Neural cell (in vitro differentiated cells): ENCODE measurements around the gene DUSP22. TPM values are rescaled to one million over a fixed set of nuclear protein-coding genes. Genes with fewer than 3 reads are reported as not detected.

Experiments used
- H2AFZ ChIP-seq: fragments of 200-600, 300-800 bp; sonication (generic), shearing (Covaris generic); 2 replicates; pipeline ENCODE4 v1.6.0; 2014; ENCODE audit warnings: low read depth, mild to moderate bottlenecking, antibody characterized with exemption, low read length, moderate library complexity
- H3F3A ChIP-seq: fragments of 200-600 bp; shearing (Covaris generic); 2 replicates; pipeline ENCODE4 v1.6.1; 2016; ENCODE audit warnings: mild to moderate bottlenecking, moderate library complexity, mixed read lengths, antibody characterized with exemption, low read length; ENCODE audit not compliant: insufficient read depth, poor library complexity, severe bottlenecking
- H3K27ac ChIP-seq: fragments of 200-600, 300-800 bp; sonication (generic), shearing (Covaris generic); 2 replicates; pipeline ENCODE4 v1.5.1; 2014; ENCODE audit warnings: mild to moderate bottlenecking, low read length, moderate library complexity
- H3K27me3 ChIP-seq: fragments of 300-800, 200-600 bp; sonication (generic), shearing (Covaris generic); 2 replicates; pipeline ENCODE4 v1.6.0; 2014; ENCODE audit warnings: mild to moderate bottlenecking, low read depth, low read length, moderate library complexity; ENCODE audit not compliant: insufficient read depth
- H3K36me3 ChIP-seq: fragments of 300-800, 200-600 bp; sonication (generic), shearing (Covaris generic); 2 replicates; pipeline ENCODE4 v1.5.1; 2014; ENCODE audit warnings: mild to moderate bottlenecking, antibody characterized with exemption, low read length, moderate library complexity; ENCODE audit not compliant: insufficient read depth
- H3K4me2 ChIP-seq: fragments of 300-800, 200-600 bp; sonication (generic), shearing (Covaris generic); 2 replicates; pipeline ENCODE4 v1.6.0; 2014; ENCODE audit warnings: mild to moderate bottlenecking, low read length
- H3K4me3 ChIP-seq: fragments of 300-800, 200-600 bp; sonication (generic), shearing (Covaris generic); 2 replicates; pipeline ENCODE4 v1.5.1; 2014; ENCODE audit warnings: mild to moderate bottlenecking, low read length, moderate library complexity
- H3K79me2 ChIP-seq: fragments of 200-600 bp; shearing (Covaris generic); replicated peaks from 2 replicates; pipeline ENCODE4 v1.6.0; 2014; ENCODE audit warnings: mild to moderate bottlenecking, low read length, moderate library complexity; ENCODE audit not compliant: insufficient read depth
- H3K9ac ChIP-seq: fragments of 300-800, 200-600 bp; sonication (generic), shearing (Covaris generic); 2 replicates; pipeline ENCODE4 v1.6.1; 2016; ENCODE audit warnings: mild to moderate bottlenecking, low read length, mixed read lengths
- H3K9me2 ChIP-seq: fragments of 200-600 bp; shearing (Covaris generic); 2 replicates; pipeline ENCODE4 v1.6.1; 2016; ENCODE audit warnings: mild to moderate bottlenecking, low read length, mixed read lengths; ENCODE audit not compliant: insufficient read depth
- H3K9me3 ChIP-seq: fragments of 200-600, 300-800 bp; sonication (generic), shearing (Covaris generic); 2 replicates; pipeline ENCODE4 v1.6.1; 2016; ENCODE audit warnings: mild to moderate bottlenecking, mixed run types, low read length, moderate library complexity, mixed read lengths
- H4K20me1 ChIP-seq: fragments of 200-600 bp; shearing (Covaris generic); 2 replicates; pipeline ENCODE4 v1.6.1; 2016; ENCODE audit warnings: mild to moderate bottlenecking, mixed run types; ENCODE audit not compliant: insufficient read depth
- CTCF ChIP-seq: fragments of 450-650 bp; IDR thresholded peaks from 2 replicates; pipeline ENCODE4 v1.5.1; 2014; ENCODE audit warnings: antibody characterized with exemption, mild to moderate bottlenecking, moderate library complexity; ENCODE audit not compliant: poor library complexity, severe bottlenecking
- EP300 ChIP-seq: fragments of 450-650 bp; conservative IDR thresholded peaks from 2 replicates; pipeline ENCODE4 v1.6.1; 2014; ENCODE audit warnings: antibody characterized with exemption, mild to moderate bottlenecking, moderate library complexity; ENCODE audit not compliant: poor library complexity, severe bottlenecking
- EZH2 ChIP-seq: fragments of 200-600, 300-800 bp; shearing (Covaris generic), sonication (generic); IDR thresholded peaks from 2 replicates; pipeline ENCODE4 v1.6.1; 2014; ENCODE audit warnings: antibody characterized with exemption, low read length, borderline replicate concordance, mild to moderate bottlenecking; ENCODE audit not compliant: insufficient read depth, poor library complexity, severe bottlenecking
- MXI1 ChIP-seq: fragments of 450-650 bp; conservative IDR thresholded peaks from 2 replicates; pipeline ENCODE4 v1.6.1; 2014; ENCODE audit warnings: antibody characterized with exemption, mild to moderate bottlenecking; ENCODE audit not compliant: poor library complexity, severe bottlenecking
- POLR2AphosphoS5 ChIP-seq: IDR thresholded peaks from 2 replicates; pipeline ENCODE4 v1.6.1; 2012
- RAD21 ChIP-seq: fragments of 450-650 bp; conservative IDR thresholded peaks from 2 replicates; pipeline ENCODE4 v1.6.1; 2014; ENCODE audit warnings: antibody characterized with exemption, mild to moderate bottlenecking, moderate library complexity
- REST ChIP-seq: IDR thresholded peaks from 2 replicates; pipeline ENCODE4 v1.6.1; 2012; ENCODE audit warnings: borderline replicate concordance
- SMC3 ChIP-seq: fragments of 450-650 bp; conservative IDR thresholded peaks from 2 replicates; pipeline ENCODE4 v1.6.1; 2014; ENCODE audit warnings: antibody characterized with exemption, mild to moderate bottlenecking, moderate library complexity; ENCODE audit not compliant: poor library complexity
- TAF1 ChIP-seq: IDR thresholded peaks from 2 replicates; pipeline ENCODE4 v1.6.1; 2012; ENCODE audit warnings: low read depth
- polyA plus RNA-seq: library from polyadenylated mRNA; depleted of rRNA; stranded (reverse); fragments of >200 nt; gene quantifications from 2 replicates; pipeline ENCODE4 v1.2.3, GENCODE V29; 2014

The DUSP22 gene
- polyA plus RNA-seq, 1 donor from 2014 or later: 24.9 TPM

GRCh38 chr6:279341-280029 is 12.8 kb upstream of the DUSP22 start:
- no peaks in the 10 kb centered on the region for H3K27me3 ChIP-seq
- H3K4me2 ChIP-seq: no peak overlapping the region
- H3K9me3 ChIP-seq: peaks cover 5% of the 10 kb centered on the region

More at GRCh38 chr6:279341-280029, 12.8 kb upstream of the DUSP22 start:
- no peaks in the 10 kb centered on the region for H3K36me3 ChIP-seq
- H3F3A ChIP-seq: no peaks in the 10 kb centered on the region
- H3K4me3 ChIP-seq: no peak overlapping the region
- no peaks in the 10 kb centered on the region for H3K79me2 ChIP-seq
- no peaks in the 10 kb centered on the region for H4K20me1 ChIP-seq
- H3K9me2 ChIP-seq: no peaks in the 10 kb centered on the region
- H3K27ac ChIP-seq: no peak overlapping the region
- no peak overlapping the region for H3K9ac ChIP-seq
- TF ChIP-seq EP300: no peak
- TF ChIP-seq EZH2: no peak
- TF ChIP-seq TAF1: no peak
- TF ChIP-seq SMC3: no peak
- no peak for TF ChIP-seq REST
- no peak for TF ChIP-seq RAD21
- TF ChIP-seq MXI1: no peak
- TF ChIP-seq POLR2AphosphoS5: no peak
- TF ChIP-seq CTCF: no peak
- H2AFZ ChIP-seq: no peak overlapping the region
